ENCODE data around the gene SMURF2.

GRCh38 chr17:64544742-64545141 is 117.4 kb downstream of the SMURF2 start:
- no peak for TF ChIP-seq BACH2 (CRISPR knock-in tag; IDR thresholded peaks at IDR 0.05; ENCODE audit: borderline replicate concordance)
- TF ChIP-seq RARB (CRISPR knock-in tag; IDR thresholded peaks at IDR 0.05): no peak
- TF ChIP-seq ZNF565 (CRISPR knock-in tag; conservative IDR thresholded peaks at IDR 0.05; ENCODE audit: low read depth): no peak
- TF ChIP-seq ESRRG (CRISPR knock-in tag; IDR thresholded peaks at IDR 0.05): no peak
- no peak for TF ChIP-seq ZFP3 (CRISPR knock-in tag; IDR thresholded peaks at IDR 0.05)
- no peak for TF ChIP-seq ZFP30 (CRISPR knock-in tag; IDR thresholded peaks at IDR 0.05)
- no peak for TF ChIP-seq SNAI2 (CRISPR knock-in tag; IDR thresholded peaks at IDR 0.05)
- TF ChIP-seq, protein P1, sequence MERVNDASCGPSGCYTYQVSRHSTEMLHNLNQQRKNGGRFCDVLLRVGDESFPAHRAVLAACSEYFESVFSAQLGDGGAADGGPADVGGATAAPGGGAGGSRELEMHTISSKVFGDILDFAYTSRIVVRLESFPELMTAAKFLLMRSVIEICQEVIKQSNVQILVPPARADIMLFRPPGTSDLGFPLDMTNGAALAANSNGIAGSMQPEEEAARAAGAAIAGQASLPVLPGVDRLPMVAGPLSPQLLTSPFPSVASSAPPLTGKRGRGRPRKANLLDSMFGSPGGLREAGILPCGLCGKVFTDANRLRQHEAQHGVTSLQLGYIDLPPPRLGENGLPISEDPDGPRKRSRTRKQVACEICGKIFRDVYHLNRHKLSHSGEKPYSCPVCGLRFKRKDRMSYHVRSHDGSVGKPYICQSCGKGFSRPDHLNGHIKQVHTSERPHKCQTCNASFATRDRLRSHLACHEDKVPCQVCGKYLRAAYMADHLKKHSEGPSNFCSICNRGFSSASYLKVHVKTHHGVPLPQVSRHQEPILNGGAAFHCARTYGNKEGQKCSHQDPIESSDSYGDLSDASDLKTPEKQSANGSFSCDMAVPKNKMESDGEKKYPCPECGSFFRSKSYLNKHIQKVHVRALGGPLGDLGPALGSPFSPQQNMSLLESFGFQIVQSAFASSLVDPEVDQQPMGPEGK (CRISPR knock-in tag; IDR thresholded peaks at IDR 0.05; ENCODE audit: borderline replicate concordance): no peak
- TF ChIP-seq, protein P2, sequence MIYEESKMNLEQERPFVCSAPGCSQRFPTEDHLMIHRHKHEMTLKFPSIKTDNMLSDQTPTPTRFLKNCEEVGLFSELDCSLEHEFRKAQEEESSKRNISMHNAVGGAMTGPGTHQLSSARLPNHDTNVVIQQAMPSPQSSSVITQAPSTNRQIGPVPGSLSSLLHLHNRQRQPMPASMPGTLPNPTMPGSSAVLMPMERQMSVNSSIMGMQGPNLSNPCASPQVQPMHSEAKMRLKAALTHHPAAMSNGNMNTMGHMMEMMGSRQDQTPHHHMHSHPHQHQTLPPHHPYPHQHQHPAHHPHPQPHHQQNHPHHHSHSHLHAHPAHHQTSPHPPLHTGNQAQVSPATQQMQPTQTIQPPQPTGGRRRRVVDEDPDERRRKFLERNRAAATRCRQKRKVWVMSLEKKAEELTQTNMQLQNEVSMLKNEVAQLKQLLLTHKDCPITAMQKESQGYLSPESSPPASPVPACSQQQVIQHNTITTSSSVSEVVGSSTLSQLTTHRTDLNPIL (CRISPR knock-in tag; IDR thresholded peaks at IDR 0.05; ENCODE audit: low read depth): no peak
- no peak for TF ChIP-seq ZNF70 (CRISPR knock-in tag; IDR thresholded peaks at IDR 0.05)
- TF ChIP-seq ZNF8 (CRISPR knock-in tag; IDR thresholded peaks at IDR 0.05): no peak
- TF ChIP-seq ARNTL (CRISPR knock-in tag; IDR thresholded peaks at IDR 0.05; ENCODE audit: borderline replicate concordance, low read depth): no peak
- TF ChIP-seq ISL1 (CRISPR knock-in tag; IDR thresholded peaks at IDR 0.05): no peak
- no peak for TF ChIP-seq TOX (CRISPR knock-in tag; IDR thresholded peaks at IDR 0.05; ENCODE audit: borderline replicate concordance)
